HepG2 (cell line): ENCODE data around the gene NUP214. TPM values are rescaled to one million over a fixed set of nuclear protein-coding genes. Genes with fewer than 3 reads are reported as not detected.

Experiments used
- FLYWCH1 ChIP-seq: sonication (generic); formaldehyde crosslinking; IDR thresholded peaks from 2 replicates; pipeline ENCODE4 v1.8.1; 2023; ENCODE audit warnings: mild to moderate bottlenecking, missing genetic modification reagents
- GATAD1 ChIP-seq: IDR thresholded peaks from 2 replicates; pipeline ENCODE4 v1.6.1; 2016; ENCODE audit warnings: missing genetic modification reagents, missing compliant biosample characterization
- GFI1 ChIP-seq: sonication (generic); formaldehyde crosslinking; IDR thresholded peaks from 2 replicates; pipeline ENCODE4 v1.5.0; 2020; ENCODE audit warnings: missing genetic modification reagents, mild to moderate bottlenecking, borderline replicate concordance
- HOXA7 ChIP-seq: sonication (generic); formaldehyde crosslinking; IDR thresholded peaks from 2 replicates; pipeline ENCODE4 v1.8.1; 2022; ENCODE audit warnings: mild to moderate bottlenecking, missing genetic modification reagents, moderate library complexity
- IKZF1 ChIP-seq: fragments of 450-650 bp; IDR thresholded peaks from 2 replicates; pipeline ENCODE4 v1.7.1; 2016
- MAFF ChIP-seq: IDR thresholded peaks from 2 replicates; pipeline ENCODE4 v1.6.1; 2011; ENCODE audit warnings: low read depth, low read length, improper control_type of control experiment
- MBD4 ChIP-seq: IDR thresholded peaks from 2 replicates; pipeline ENCODE4 v1.6.1; 2012; ENCODE audit warnings: low read length, inconsistent platforms, borderline replicate concordance
- MLLT10 ChIP-seq: sonication (generic); formaldehyde crosslinking; IDR thresholded peaks from 2 replicates; pipeline ENCODE4 v1.4.0; 2020; ENCODE audit warnings: missing genetic modification reagents
- NRL ChIP-seq: sonication (generic); formaldehyde crosslinking; IDR thresholded peaks from 2 replicates; pipeline ENCODE4 v1.5.0; 2020; ENCODE audit warnings: missing genetic modification reagents, mild to moderate bottlenecking, moderate library complexity, borderline replicate concordance
- POLR2AphosphoS5 ChIP-seq: IDR thresholded peaks from 2 replicates; pipeline ENCODE4 v1.6.1; 2012; ENCODE audit warnings: low read depth, low read length
- PRMT3 ChIP-seq: sonication (generic); formaldehyde crosslinking; IDR thresholded peaks from 2 replicates; pipeline ENCODE4 v1.8.1; 2022; ENCODE audit warnings: low read depth, mild to moderate bottlenecking, moderate library complexity, missing genetic modification reagents, borderline replicate concordance
- RCOR2 ChIP-seq: IDR thresholded peaks from 2 replicates; pipeline ENCODE4 v1.6.1; 2016; ENCODE audit warnings: missing biosample characterization, missing genetic modification reagents
- SPEN ChIP-seq: sonication (generic); formaldehyde crosslinking; IDR thresholded peaks from 2 replicates; pipeline ENCODE4 v1.5.1; 2020; ENCODE audit warnings: low read depth, mild to moderate bottlenecking, missing genetic modification reagents
- TMF1 ChIP-seq: sonication (generic); formaldehyde crosslinking; IDR thresholded peaks from 2 replicates; pipeline ENCODE4 v1.8.1; 2022; ENCODE audit warnings: low read depth, missing genetic modification reagents
- ZFP36L1 ChIP-seq: sonication (generic); formaldehyde crosslinking; IDR thresholded peaks from 2 replicates; pipeline ENCODE4 v1.8.0; 2022; ENCODE audit warnings: mild to moderate bottlenecking, missing genetic modification reagents, moderate library complexity
- ZMAT3 ChIP-seq: sonication (generic); formaldehyde crosslinking; conservative IDR thresholded peaks from 2 replicates; pipeline ENCODE4 v1.7.0; 2021; ENCODE audit warnings: missing genetic modification reagents
- ZNF256 ChIP-seq: sonication (generic); formaldehyde crosslinking; conservative IDR thresholded peaks from 2 replicates; pipeline ENCODE4 v1.4.0; 2020; ENCODE audit warnings: missing genetic modification reagents
- ZNF282 ChIP-seq: fragments of 450-650 bp; IDR thresholded peaks from 2 replicates; pipeline ENCODE4 v1.6.1; 2018; ENCODE audit not compliant: partially characterized antibody
- ZNF333 ChIP-seq: sonication (generic); formaldehyde crosslinking; IDR thresholded peaks from 2 replicates; pipeline ENCODE4 v1.4.0; 2020; ENCODE audit warnings: mild to moderate bottlenecking, missing genetic modification reagents, borderline replicate concordance
- ZNF546 ChIP-seq: sonication (generic); formaldehyde crosslinking; conservative IDR thresholded peaks from 2 replicates; pipeline ENCODE4 v1.8.1; 2023; ENCODE audit warnings: mild to moderate bottlenecking, missing genetic modification reagents
- ZNF557 ChIP-seq: sonication (generic); formaldehyde crosslinking; IDR thresholded peaks from 2 replicates; pipeline ENCODE4 v1.4.0; 2020; ENCODE audit warnings: missing genetic modification reagents
- ZNF761 ChIP-seq: sonication (generic); formaldehyde crosslinking; conservative IDR thresholded peaks from 2 replicates; pipeline ENCODE4 v1.4.0; 2020; ENCODE audit warnings: mild to moderate bottlenecking, missing genetic modification reagents
- ZNF788 ChIP-seq: sonication (generic); formaldehyde crosslinking; IDR thresholded peaks from 2 replicates; pipeline ENCODE4 v1.5.0; 2020; ENCODE audit warnings: mild to moderate bottlenecking, missing genetic modification reagents, borderline replicate concordance
- ZNF790 ChIP-seq: sonication (generic); formaldehyde crosslinking; IDR thresholded peaks from 2 replicates; pipeline ENCODE4 v1.8.0; 2022; ENCODE audit warnings: missing genetic modification reagents, mild to moderate bottlenecking, borderline replicate concordance
- polyA plus RNA-seq, 8 experiments: library from polyadenylated mRNA; depleted of rRNA in 3 of 8; stranded (reverse) in 7 of 8; unstranded in 1 of 8; fragments of >200 nt; fragmentation: Illumina TruSeq in 4 of 8; extraction: Trizol in 4 of 8; gene quantifications; 2 replicates each; pipeline versions ENCODE4 v1.2.1 to v1.2.3, GENCODE V29; 2011 to 2016; ENCODE audit warnings: low read depth in 4 of 8, missing spikeins in 1 of 8, mixed read lengths in 1 of 8; ENCODE audit not compliant: insufficient read depth in 1 of 8
- total RNA-seq, 5 experiments: library from RNA; depleted of rRNA; stranded (reverse); fragments of >200 nt; fragmentation: Illumina TruSeq; extraction: Trizol; gene quantifications; 2 replicates each; pipeline ENCODE4 v1.2.3, GENCODE V29; 2016; ENCODE audit warnings: low read depth in 1 of 5
- TF ChIP-seq, protein P1 (sequence below): sonication (generic); formaldehyde crosslinking; IDR thresholded peaks from 2 replicates; pipeline ENCODE4 v1.5.0; 2020; ENCODE audit warnings: missing genetic modification reagents
- TF ChIP-seq, protein P2 (sequence below): sonication (generic); formaldehyde crosslinking; IDR thresholded peaks from 2 replicates; pipeline ENCODE4 v1.5.0; 2020; ENCODE audit warnings: mild to moderate bottlenecking, missing genetic modification reagents
- TF ChIP-seq, protein P3 (sequence below): sonication (generic); formaldehyde crosslinking; IDR thresholded peaks from 2 replicates; pipeline ENCODE4 v1.5.0; 2020; ENCODE audit warnings: mild to moderate bottlenecking, missing genetic modification reagents

NUP214 gene
- total and polyA plus RNA-seq, 2 of the 13 experiments (the other 11 are each of a cell fraction or from before 2014, with no cell fraction given) = 8.4 to 16.0 TPM

DNA sequence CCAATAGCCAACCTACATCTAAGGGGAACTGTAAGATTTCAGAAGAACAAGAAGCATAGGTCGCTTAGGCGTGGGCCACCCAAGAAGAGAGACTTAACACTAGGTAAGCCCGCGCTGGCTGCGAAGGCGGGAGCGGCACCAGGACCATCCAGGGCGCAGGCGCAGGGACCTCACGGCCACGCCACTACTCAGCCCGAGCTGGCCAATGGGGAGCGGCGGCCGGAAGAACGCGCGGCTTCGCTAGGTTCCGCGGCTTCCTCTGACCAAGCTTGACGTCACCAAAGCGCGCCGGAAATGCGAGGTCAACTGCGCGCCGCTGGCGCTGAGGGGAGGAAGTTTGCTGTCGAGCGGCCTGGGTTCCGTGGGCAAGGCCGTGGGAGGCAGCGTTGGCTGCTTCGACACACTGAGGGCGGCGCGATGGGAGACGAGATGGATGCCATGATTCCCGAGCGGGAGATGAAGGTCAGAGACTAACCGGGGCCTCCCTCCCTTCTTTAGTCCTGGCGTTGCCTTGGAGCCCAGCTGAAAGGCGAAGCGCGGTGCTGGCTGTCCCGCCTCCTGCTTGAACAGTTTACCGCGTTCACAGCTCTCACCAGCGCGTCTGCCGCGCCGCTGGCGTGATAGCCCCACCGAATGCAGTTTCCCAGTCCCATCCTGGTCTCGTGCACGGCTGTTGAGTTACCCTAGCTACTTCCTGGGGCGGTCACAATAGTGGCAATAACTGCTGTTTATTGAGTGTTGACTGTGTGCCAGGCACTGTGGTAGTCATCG lies at the start of gene NUP214 (continued):
- TF ChIP-seq ZFP36L1 (CRISPR knock-in tag) (no peak; the same call in 1 of the 2 replicates), SPEN (peak; percentile 99), RCOR2 (CRISPR knock-in tag) (no peak), ZNF333 (CRISPR knock-in tag) (no peak), ZNF761 (CRISPR knock-in tag) (no peak), IKZF1 (no peak), ZNF256 (no peak), MLLT10 (CRISPR knock-in tag) (no peak), GATAD1 (CRISPR knock-in tag) (peak; percentile 100), ZNF282 (no peak), MBD4 (no peak), FLYWCH1 (CRISPR knock-in tag) (no peak), ZNF557 (CRISPR knock-in tag) (no peak), MAFF (no peak), ZNF790 (CRISPR knock-in tag) (no peak; the same call in 1 of the 2 replicates), NRL (no peak), PRMT3 (CRISPR knock-in tag) (no peak), ZMAT3 (peak; percentile 84; the same call in 1 of the 2 replicates), ZNF788 (peak; percentile 98), ZNF546 (CRISPR knock-in tag) (peak; percentile 51; the same call in 1 of the 2 replicates), HOXA7 (no peak), TMF1 (CRISPR knock-in tag) (no peak), POLR2AphosphoS5 (peak; percentile 94), GFI1 (CRISPR knock-in tag) (no peak; the same call in 1 of the 2 replicates)
- TF ChIP-seq, protein P1, sequence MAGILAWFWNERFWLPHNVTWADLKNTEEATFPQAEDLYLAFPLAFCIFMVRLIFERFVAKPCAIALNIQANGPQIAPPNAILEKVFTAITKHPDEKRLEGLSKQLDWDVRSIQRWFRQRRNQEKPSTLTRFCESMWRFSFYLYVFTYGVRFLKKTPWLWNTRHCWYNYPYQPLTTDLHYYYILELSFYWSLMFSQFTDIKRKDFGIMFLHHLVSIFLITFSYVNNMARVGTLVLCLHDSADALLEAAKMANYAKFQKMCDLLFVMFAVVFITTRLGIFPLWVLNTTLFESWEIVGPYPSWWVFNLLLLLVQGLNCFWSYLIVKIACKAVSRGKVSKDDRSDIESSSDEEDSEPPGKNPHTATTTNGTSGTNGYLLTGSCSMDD (CRISPR knock-in tag) = no peak
- TF ChIP-seq, protein P2, sequence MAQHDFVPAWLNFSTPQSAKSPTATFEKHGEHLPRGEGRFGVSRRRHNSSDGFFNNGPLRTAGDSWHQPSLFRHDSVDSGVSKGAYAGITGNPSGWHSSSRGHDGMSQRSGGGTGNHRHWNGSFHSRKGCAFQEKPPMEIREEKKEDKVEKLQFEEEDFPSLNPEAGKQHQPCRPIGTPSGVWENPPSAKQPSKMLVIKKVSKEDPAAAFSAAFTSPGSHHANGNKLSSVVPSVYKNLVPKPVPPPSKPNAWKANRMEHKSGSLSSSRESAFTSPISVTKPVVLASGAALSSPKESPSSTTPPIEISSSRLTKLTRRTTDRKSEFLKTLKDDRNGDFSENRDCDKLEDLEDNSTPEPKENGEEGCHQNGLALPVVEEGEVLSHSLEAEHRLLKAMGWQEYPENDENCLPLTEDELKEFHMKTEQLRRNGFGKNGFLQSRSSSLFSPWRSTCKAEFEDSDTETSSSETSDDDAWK (CRISPR knock-in tag) = no peak
- TF ChIP-seq, protein P3, sequence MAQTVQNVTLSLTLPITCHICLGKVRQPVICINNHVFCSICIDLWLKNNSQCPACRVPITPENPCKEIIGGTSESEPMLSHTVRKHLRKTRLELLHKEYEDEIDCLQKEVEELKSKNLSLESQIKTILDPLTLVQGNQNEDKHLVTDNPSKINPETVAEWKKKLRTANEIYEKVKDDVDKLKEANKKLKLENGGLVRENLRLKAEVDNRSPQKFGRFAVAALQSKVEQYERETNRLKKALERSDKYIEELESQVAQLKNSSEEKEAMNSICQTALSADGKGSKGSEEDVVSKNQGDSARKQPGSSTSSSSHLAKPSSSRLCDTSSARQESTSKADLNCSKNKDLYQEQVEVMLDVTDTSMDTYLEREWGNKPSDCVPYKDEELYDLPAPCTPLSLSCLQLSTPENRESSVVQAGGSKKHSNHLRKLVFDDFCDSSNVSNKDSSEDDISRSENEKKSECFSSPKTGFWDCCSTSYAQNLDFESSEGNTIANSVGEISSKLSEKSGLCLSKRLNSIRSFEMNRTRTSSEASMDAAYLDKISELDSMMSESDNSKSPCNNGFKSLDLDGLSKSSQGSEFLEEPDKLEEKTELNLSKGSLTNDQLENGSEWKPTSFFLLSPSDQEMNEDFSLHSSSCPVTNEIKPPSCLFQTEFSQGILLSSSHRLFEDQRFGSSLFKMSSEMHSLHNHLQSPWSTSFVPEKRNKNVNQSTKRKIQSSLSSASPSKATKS (CRISPR knock-in tag) = no peak
